Effector CD4-positive, alpha-beta T cell (primary cell): ENCODE data around the gene GREB1. TPM values are rescaled to one million over a fixed set of nuclear protein-coding genes. Genes with fewer than 3 reads are reported as not detected.

Experiments
- DNase-seq: peaks from one replicate; pipeline ENCODE4 v3.0.0-alpha.2; 2020
- total RNA-seq: gene quantifications from one replicate; lab custom pipeline; 2026; lab: John Stamatoyannopoulos, UW

The GREB1 gene, protein sequence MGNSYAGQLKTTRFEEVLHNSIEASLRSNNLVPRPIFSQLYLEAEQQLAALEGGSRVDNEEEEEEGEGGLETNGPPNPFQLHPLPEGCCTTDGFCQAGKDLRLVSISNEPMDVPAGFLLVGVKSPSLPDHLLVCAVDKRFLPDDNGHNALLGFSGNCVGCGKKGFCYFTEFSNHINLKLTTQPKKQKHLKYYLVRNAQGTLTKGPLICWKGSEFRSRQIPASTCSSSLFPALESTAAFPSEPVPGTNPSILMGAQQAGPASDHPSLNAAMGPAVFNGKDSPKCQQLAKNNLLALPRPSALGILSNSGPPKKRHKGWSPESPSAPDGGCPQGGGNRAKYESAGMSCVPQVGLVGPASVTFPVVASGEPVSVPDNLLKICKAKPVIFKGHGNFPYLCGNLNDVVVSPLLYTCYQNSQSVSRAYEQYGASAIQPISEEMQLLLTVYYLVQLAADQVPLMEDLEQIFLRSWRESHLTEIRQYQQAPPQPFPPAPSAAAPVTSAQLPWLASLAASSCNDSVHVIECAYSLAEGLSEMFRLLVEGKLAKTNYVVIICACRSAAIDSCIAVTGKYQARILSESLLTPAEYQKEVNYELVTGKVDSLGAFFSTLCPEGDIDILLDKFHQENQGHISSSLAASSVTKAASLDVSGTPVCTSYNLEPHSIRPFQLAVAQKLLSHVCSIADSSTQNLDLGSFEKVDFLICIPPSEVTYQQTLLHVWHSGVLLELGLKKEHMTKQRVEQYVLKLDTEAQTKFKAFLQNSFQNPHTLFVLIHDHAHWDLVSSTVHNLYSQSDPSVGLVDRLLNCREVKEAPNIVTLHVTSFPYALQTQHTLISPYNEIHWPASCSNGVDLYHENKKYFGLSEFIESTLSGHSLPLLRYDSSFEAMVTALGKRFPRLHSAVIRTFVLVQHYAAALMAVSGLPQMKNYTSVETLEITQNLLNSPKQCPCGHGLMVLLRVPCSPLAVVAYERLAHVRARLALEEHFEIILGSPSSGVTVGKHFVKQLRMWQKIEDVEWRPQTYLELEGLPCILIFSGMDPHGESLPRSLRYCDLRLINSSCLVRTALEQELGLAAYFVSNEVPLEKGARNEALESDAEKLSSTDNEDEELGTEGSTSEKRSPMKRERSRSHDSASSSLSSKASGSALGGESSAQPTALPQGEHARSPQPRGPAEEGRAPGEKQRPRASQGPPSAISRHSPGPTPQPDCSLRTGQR (N-terminal part only)
- not detected for total RNA-seq

DNA sequence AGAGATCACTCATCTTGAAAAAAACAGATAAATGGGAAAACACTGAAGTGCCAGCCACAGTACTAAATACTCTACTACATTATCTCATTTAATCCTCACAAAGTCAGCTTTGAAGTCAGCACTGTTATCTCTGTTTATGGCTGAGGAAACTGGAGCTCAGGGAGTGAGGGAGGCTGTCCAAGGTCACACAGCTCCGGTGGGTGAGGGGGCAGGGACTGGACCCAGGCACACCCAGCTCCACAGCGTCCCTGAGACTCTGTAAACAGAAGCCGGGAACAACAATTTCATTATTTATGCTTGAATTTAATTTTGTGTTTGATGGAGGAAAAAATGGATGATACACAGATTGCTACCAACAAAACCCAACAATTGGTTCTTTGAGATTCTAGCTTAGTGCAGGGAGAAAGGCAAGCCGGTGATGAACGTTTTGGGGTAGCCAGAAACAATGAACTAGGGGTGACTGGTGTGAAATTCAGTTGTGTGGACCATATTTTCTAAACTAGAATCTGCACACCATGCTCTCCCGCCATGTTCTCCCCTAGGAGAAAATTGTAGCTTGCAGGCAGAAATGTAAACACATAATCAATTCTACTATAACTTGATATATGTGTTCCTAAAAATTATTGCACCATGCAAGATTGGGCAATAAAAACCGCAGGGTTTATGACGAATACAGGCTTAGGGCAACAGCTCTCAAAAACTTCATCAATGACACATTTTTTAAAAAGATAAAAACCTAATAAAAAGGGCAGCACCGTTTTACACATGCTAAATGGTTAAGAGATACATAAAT, at the start of gene GREB1:
GREB1 (plus strand) TSS at position 768 of the 793 bp plus-strand sequence. CDS start 22,570 bp downstream, outside the sequence.
- no peak for DNase-seq

DNA sequence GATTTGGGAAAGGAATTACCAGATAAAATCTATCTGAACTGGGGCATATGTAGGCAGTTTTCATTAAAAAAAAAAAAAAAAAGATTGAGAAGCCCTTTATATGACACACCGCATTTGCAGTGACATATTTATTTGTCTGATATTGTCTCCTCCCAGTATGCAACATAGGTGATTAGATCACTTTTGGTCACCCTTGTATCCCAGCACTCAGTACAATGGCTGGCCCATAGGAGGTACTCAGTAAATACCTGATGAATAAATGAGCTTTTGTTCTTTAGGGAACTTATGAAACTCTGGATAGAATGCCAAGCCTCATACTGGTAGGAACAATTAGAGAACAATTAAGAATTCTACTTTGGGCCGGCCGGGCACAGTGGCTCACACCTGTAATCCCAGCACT, 45.0 kb upstream of the GREB1 start:
- no peak for DNase-seq

DNA sequence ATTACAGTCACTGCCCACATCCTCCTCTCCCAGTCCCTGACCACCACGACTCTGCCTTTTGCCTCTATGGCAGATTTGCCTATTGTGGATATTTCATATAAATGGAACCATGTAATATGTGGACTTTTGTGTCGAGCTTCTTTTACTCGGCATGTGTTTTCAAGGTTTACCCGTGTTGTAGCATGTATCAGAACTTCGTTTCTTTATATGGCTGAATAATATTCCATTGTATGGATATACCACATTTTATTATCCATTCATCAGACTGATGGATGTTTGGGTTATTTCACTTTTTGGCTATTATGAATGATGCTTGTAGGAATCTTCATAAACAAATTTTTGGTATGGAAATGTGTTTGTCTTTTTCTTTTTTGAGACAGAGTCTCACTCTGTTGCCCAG, 43.7 kb upstream of the GREB1 start:
- no peak for DNase-seq

DNA sequence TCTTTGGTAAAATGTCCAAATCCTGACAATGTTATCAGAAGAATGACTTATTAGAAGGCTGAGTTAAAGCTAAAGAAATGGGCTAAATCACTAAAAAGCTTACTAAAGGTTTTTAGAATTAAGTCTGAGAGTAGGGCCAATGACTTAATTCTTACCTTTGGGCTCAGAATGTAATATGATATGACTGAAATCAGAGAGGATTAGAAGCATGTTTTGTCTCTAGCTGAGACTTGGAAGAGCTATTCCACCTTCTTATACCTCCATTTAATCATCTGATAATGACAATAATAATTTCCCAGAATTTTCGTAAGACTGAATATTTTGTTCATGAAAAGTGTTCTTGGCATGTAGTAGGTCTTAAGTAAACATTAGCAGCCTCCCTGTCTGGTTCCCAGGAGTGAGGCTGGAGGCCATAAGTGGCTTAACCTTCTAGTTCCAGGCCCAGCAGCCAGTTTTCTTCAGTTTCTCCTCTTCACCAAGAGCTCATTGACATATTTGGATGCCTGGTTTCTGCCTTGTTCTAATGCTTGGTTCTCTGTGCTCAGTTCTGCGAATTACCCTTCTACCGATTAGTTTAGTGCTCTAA, 42.4 kb upstream of the GREB1 start:
- no peak for DNase-seq

DNA sequence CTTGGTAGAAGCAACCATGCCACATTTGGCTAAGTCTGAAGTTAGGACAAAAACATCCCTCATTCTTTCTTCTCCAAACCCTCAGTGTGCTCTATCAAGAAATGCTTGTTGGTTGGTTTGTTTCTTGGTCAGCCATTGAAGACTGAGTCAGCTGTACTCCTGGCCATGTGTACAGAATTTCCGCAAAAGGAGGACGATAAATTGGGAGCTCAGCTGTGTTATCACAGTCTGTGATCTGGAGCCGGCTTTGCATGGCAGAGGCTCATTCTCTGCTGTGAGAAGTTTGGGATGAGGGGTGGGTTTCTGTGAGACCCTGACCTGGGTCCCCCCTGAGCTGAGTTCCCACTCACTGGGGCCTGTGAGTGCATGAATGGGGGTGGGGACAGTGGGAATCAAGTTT, 41.6 kb upstream of the GREB1 start:
- DNase-seq, result no peak

DNA sequence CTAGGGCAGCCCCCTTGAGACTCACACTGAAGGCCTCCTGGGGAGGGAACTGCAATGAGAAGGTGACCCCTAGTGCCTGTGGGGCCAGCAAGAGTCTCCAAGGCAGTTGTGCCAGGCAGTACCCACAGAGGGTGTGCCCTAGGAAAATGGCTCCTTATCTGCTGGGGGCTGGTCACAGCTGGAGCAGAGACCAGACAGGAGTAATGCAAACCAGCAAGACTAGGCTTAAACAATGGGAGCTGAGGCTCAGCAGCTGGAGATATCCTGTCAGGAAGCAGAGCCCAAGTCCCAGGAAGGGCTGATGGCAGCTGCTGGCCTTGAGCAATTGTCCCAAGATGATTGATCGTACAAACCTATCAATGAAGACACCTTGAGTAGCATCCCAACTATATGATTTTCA, 41.1 kb upstream of the GREB1 start:
- DNase-seq, result no peak

DNA sequence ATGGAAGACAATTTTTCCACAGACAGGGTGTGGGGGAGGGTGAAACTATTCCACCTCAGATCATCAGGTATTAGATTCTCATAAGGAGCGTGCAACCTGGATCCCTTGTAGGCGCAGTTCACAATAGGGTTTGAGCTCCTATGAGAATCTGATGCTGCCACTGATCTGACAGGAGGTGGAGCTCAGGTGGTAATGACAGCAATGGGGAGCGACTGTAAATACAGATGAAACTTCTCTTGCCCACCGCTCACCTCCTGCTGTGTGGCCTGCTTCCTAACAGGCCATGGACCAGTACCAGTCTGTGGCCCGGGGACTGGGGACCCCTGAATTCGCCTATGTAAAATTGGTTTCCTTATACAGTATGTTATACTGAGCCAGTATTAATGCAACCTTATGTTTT, 40.6 kb upstream of the GREB1 start:
- DNase-seq, result no peak

DNA sequence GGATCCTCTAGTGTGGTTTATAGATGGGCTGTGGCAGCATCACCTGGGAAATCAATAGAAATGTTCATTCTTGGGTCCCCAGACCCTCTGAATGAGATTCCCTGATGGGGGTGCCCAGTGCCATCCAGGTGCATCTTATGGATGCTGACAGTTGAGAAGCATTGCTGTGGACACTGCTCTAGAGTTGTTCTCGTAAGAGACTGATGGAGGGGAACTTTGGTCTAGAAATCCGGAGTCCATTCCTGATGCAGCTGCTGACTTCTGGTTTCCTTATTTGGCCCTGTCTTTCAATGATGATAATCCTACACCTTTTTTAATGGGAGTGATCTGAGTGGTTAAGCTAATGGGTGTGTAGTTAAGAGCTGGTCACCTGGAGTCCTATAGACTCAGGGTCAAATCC, 39.5 kb upstream of the GREB1 start:
- no peak for DNase-seq

DNA sequence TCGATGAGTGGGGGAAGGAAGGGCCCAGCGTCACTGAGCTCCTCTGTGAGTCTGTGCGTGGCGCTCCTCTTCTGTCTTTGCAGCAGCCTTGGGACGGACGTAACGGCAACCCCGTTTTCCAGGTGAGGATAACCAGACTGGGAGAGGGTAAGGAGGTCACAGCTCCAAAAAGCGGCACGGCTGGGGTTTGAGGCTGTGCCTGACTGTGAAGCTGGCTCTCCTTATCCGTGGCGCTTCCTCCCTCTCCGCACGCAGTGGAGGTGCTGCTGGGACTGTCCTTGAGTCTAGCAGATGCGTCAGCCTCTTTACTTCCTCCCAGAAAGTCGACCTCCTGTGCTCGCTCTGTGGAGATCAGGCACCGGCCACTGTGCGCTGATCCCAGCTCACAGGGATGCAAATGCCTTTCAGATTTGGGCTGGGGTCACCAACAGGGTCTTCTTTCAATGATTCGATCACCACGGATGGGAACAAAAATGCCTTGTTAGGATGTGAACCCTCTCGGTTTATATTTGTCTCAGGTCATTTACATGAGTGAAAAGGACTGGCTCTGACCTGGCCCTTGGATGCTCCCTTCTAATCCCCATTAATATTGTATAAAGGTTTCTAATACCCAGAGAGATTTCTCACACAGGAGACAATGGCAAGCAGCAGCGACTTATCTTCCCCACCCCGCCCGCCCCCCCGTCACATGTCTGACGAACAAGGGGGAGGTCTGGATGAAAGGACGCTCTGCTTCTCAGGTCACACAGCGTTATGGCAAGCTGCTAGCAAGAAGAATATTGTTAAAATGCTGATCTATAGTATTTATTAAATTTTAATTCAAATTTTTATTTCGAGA, 37.8 kb upstream of the GREB1 start:
- DNase-seq, result no peak

DNA sequence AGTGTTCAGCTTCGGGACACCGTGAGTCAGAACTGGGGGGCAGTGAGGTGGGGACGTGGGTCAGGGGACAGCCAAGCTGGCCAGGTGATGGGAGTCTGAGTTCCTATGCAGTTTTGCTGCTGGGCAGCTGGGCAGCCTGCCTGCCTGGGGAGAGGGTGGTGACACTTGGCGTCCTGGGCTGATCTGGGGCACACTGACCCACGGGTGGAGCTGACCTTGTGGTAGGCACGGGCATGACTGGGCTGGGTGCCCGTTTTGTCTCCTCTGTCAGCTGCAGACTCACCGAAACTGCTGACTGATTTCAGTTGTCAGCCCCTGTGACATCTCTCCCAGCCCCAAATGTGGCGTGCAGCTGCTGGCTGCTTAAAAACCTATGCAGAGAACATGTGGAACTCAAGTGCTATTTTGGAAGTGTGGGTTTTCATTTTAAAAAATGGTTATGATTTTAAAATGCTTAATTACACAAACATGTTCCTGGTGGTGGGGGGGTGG, 35.3 kb upstream of the GREB1 start:
- DNase-seq, result no peak

DNA sequence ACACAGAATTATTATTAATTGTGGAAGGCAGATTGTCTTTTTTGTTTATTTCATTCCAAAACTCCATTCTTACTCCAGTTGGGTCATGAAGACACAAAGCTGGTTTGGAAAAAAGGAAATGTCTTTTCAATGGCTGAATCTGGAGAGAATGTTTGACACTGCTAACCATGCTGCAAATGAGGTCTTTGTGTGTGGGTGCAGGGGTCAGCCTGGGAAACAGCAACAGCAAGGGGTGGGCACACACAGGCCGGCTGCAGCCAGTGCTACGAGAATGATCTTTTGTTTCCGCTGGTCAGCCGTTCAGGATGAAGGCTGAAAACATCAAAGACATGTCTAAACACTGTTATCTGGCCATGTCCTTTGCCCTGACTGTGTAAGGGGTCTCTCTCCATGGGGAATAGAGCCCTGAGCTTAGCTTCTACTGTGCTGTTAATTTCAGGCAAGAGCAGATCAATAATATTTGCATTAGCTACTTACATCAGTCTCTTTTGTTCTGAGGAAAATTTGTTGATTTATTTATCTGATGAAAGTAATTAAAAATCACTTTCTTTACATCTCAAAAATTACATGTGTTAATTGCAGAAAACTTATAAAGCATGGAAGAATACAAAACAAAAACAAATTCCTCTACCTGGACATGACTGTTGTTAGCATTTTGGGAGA, 34.6 kb upstream of the GREB1 start:
- DNase-seq, result no peak

DNA sequence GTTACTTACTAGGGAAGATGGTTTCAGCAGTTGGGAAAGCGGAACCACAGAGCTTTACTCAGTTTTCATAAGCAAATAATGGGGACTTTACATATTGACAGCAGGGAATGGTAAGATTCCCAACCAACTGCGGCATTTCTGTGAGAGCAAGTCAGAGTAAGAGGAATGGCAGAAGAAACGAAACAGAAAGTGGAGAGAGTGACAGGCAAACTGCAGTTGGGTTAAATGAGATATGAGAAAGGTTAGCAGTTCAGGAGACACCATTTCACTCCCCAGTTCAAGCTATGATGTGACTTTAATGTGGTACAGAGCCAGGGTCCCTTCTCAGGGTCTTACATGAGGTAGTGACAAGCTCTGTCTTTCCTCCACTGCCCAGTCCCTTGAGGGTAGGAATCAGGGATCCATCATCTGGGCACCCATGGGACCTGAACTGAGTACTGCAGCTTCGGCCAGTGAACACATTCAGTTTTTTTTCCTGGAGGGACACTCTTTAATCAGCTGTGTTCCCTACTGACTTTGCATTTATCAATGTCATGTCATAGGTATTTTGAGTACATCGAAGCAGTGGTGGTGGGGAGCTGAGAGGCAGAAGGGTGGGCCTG, 33.0 kb upstream of the GREB1 start:
- no peak for DNase-seq

DNA sequence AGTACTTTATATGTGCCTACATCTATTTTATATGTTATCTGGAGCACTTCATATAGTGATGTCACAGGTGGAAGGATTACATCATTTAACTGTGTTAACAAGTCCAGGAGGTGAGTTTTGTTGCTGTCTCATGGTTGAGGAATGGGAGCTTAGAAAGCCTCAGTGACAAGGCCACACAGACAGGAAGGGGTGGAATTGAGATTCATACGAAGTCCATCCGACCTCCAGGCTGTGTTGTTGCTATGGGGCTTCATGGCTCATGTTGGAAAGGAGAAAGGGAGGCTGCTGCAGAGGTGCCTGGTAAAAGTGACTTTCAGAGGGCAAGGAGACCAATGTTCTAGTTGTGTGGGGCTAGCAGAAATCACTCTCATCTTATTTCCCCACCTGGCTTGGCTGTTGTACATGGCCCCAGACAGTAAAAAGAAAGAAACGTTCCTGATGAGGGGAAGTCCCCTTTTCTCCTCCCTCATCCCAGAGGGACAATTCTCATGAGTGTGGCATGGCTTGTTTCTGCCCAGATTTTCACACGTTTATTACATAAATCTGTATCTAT, 31.0 kb upstream of the GREB1 start:
- no peak for DNase-seq

DNA sequence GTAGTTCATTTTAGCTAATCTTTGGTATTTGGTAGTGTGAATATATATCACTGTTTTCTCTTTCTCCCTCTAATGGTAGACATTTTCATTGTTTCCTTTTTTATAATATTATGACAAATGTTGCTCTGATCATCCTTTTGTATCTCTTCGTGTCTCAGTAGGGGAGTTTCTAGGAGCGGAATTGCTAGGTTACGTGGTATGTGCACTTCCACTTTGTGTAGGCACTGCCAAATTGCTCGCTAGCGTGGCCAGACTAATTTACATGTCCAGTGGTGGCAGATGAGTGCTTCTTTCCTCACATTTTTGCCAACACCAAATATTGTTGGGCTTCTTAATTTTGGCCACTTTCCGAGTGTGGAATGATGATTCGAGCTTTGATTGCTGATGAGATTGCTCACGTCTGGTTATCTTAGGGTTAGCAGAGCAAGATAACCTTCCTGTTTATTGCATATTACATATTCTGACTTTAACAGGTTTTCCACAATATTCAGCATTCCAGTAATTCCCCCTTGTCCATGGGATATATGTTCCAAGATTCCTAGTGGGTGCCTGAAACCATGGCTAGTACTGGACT, 30.4 kb upstream of the GREB1 start:
- DNase-seq, result no peak

DNA sequence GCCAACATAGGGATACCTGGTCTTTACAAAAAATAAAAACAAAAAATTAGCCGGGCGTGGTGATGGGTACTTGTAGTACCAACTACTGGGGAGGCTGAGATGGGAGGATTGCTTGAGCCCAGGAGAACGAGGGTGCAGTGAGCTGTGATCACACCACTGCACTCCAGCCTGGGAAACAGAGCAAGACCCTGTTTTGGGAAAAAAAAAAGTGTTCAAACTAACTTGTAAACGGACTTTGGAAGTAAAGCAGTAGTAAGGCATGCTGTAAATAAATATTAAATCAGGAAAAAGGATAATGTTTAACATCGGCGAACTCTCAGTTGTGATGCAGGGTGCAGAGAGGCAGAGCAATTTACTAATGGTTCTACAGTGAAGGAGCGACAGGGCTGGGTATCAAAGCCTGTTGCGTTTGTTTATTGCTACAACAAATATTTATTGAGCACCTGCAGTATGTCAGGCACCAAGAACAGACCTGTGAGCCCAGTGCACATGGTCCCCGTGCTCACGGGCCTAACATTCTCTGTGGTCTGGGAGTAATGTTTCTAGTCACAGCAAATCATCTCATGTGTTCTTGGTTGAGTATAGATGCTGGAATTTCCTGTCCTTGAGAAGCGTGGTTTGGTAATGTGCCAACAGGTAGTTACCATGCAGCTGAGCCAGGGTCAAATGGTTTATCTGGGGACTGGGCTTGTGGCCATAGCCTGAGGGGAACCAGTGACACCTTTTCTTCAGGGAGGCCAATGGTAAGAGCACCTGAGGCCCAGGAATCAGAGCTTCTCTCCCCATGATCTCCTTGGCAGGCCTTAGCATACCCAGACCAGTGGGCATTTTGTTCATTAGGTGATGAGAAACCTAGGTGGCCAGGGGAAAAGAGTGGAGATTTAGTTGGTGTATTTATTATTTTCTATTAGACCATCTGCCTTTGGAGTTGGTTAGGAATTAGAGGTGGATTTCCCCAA, 27.9 kb upstream of the GREB1 start:
- DNase-seq, result no peak

DNA sequence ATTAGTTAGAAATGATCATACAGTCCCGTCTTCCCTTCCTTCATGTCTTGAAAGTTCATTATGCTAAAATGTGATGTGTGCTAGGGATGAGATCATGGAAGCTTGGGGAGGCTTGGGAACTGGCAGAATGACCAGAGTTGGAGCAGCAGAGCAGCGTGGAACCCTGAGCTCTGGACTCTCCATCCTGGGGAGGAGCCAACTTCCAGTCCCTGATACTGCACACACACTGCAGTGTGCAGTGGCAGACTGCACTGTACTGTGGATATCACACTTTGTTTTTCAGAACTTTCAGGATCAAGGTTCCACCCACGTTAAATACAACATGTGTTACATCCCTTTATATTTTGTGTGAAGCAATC, 27.3 kb upstream of the GREB1 start:
- no peak for DNase-seq

DNA sequence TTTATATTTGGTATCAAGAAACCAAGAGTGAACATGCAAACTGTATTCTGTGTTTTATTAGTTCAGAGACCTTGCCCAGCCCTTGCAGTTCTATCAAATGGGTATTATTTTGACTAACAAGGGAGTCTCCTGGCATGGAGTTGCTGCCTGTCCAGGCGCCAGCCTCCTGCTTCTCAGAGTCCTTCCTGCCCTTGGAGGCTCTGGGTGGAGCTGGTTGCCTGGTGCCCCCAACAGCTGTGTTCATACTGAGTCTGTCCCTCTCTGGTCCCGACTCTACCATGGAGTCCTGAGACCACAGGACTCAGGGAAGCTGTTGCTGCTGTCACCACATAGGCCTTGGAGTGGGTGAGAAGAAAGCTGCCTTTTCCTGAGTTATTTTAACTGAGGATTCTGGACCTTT, 26.3 kb upstream of the GREB1 start:
- DNase-seq, result no peak

DNA sequence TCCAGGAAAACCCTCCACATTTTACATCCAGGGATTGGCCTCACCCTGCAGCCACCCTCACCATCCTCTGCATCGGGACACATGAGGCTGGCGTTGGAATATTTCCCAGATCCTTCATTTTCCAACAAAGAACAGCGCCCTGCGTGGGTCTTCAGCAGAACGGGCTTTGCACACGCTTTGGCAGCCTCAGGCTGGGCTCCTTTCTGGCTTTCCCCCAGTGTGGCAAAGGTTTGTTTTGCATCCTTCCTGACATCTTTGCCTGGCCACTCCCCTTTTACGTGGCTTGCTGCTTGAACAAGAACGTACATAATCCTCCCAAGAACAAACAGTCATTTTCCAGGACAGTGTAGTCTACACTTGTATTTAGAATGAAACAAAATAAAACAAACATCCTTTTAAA, 25.6 kb upstream of the GREB1 start:
- DNase-seq, result no peak
